AG10803 (cell line): Measurements from ENCODE around the gene FBXO17.

Source experiments
- DNase-seq: peaks from one replicate; pipeline ENCODE4 v3.0.0; 2010; ENCODE audit warnings: low read depth
- H3K4me3 ChIP-seq: 2 replicates; pipeline ENCODE4 v1.5.1; 2011; ENCODE audit warnings: mild to moderate bottlenecking, low read length, control low read depth
- CTCF ChIP-seq: conservative IDR thresholded peaks from 2 replicates; pipeline ENCODE4 v1.5.1; 2011; ENCODE audit warnings: mild to moderate bottlenecking, low read length, control low read depth, inconsistent platforms

FBXO17 gene

GRCh38 chr19:38911388-38912001 is 64.0 kb downstream of the FBXO17 start:
- H3K4me3 ChIP-seq, result no peak overlapping the region
- DNase-seq, result no peak
- no peak for TF ChIP-seq CTCF

- no peak overlapping the region for H3K4me3 ChIP-seq
- no peak for TF ChIP-seq CTCF
- no peak for DNase-seq
Observed at GRCh38 chr19:38910488-38910887, 65.1 kb downstream of the FBXO17 start.

- DNase-seq, result no peak
- no peak for TF ChIP-seq CTCF
- H3K4me3 ChIP-seq, result no peak overlapping the region
Observed at GRCh38 chr19:38908911-38909310, 66.6 kb downstream of the FBXO17 start.

GRCh38 chr19:38907670-38908069 is 67.9 kb downstream of the FBXO17 start:
- TF ChIP-seq CTCF, result no peak
- no peak overlapping the region for H3K4me3 ChIP-seq
- no peak for DNase-seq

- no peak overlapping the region for H3K4me3 ChIP-seq
- no peak for TF ChIP-seq CTCF
- no peak for DNase-seq
Observed at GRCh38 chr19:38907227-38907626, 68.3 kb downstream of the FBXO17 start.

- no peak overlapping the region for H3K4me3 ChIP-seq
- DNase-seq, result no peak
- TF ChIP-seq CTCF, result no peak
Observed at GRCh38 chr19:38905620-38906019, 69.9 kb downstream of the FBXO17 start.
